Activated CD4-positive, alpha-beta T cell treated with anti-CD3 and anti-CD28 coated beads for 4 hours (primary cell): ENCODE data around the gene TBCCD1.
A peak's percentile ranks its signal among the peaks of the same experiment; 100 is the strongest.

Experiments used
- DNase-seq, 2 donors: peaks; one replicate each; pipeline ENCODE4 v3.0.0-alpha.2; 2020

The TBCCD1 gene, protein sequence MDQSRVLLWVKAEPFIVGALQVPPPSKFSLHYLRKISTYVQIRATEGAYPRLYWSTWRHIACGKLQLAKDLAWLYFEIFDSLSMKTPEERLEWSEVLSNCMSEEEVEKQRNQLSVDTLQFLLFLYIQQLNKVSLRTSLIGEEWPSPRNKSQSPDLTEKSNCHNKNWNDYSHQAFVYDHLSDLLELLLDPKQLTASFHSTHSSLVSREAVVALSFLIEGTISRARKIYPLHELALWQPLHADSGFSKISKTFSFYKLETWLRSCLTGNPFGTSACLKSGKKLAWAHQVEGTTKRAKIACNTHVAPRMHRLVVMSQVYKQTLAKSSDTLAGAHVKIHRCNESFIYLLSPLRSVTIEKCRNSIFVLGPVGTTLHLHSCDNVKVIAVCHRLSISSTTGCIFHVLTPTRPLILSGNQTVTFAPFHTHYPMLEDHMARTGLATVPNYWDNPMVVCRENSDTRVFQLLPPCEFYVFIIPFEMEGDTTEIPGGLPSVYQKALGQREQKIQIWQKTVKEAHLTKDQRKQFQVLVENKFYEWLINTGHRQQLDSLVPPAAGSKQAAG

GRCh38 chr3:186567072-186567921 lies at the start of gene TBCCD1:
Gene TBCCD1 (minus strand): TSS chr3:186567339. CDS start chr3:186564329, 3,010 bp downstream.
- peak; percentile 90 to 95 for DNase-seq

- DNase-seq = no peak
These were observed 49.1 kb upstream of the TBCCD1 start for GRCh38 chr3:186616299-186616617.

- peak; percentile 58 to 75 for DNase-seq
These were observed 47.7 kb upstream of the TBCCD1 start for GRCh38 chr3:186614597-186615483.

DNA sequence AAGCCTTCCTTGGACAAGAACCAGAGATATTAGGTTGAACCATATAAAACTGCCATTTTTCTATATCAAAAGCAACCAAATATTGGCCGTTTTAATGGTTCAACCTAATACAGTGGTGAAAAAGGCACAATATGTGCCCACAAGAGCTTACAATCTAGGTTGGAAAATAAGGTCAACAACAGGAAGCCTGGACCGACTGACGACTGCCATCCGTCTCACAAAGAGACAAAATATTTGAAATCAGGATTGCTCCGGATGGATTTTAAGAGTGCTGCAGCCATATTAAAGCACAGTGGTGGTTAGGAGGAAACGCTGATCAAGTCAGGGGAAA lies 47.1 kb upstream of the TBCCD1 start:
- DNase-seq = no peak

DNA sequence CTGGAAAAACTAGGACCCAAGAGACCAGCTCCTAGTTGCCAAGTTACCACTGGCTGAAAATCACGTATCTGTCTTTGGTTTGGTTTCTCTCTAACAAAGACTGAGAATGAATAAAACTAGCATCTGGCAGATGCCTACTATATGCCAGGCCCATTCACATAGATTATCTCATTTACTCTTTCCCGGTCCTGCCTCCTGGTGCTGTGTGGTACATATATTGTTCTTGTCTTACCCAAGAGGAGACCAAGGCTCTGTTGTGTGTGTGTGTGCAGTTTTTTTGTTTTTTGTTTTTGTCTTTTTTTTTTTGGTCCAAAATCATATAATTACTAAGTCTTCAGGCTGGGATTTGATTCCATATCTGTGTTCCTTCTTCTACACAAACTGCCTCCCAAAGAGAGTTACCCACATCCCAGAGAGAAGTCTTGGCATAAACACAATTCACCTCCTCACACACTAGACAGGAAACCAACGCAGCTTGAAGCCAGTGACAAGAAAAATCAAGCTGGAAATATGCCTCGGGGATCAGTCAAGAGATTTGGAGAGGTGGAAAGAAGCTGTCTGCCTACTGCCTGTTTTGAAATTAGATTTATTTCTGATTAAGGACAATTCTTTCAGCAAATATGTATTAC lies 46.6 kb upstream of the TBCCD1 start:
- no peak for DNase-seq

- DNase-seq = no peak
These were observed 45.8 kb upstream of the TBCCD1 start, which contains the start of gene AHSG for GRCh38 chr3:186612721-186613636. Gene AHSG (plus strand): TSS chr3:186613060. CDS start chr3:186613142, 82 bp downstream.

- DNase-seq = no peak
These were observed 44.9 kb upstream of the TBCCD1 start for GRCh38 chr3:186612065-186612464.

DNA sequence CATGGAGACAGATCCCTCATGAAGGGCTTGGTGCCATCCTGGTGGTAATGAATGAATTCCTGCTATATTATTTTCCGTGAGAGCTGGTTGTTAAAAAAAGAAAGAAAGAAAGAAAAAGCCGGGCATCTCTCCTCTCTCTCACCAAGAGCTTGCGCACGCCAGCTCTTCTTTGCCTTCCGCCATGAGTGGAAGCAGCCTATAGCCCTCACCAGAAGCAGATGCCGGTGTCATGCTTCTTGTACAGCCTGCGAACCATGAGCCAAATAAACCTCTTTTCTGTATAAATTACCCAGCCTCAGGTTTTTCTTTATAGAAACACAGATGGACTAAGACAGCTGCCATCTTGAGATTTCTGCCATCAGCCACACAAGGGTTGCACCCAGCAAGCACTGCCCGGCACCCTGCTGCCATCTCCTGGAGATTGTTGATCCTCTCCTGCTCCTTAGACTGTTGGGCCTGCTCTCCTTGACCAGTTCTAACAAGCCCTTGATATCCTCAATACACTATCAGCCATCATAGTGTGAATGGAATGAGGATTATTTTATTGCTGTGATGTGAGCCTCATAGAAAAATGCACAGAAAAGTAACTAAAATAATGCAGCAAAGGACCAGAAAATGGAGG lies 42.2 kb upstream of the TBCCD1 start:
- no peak for DNase-seq

DNA sequence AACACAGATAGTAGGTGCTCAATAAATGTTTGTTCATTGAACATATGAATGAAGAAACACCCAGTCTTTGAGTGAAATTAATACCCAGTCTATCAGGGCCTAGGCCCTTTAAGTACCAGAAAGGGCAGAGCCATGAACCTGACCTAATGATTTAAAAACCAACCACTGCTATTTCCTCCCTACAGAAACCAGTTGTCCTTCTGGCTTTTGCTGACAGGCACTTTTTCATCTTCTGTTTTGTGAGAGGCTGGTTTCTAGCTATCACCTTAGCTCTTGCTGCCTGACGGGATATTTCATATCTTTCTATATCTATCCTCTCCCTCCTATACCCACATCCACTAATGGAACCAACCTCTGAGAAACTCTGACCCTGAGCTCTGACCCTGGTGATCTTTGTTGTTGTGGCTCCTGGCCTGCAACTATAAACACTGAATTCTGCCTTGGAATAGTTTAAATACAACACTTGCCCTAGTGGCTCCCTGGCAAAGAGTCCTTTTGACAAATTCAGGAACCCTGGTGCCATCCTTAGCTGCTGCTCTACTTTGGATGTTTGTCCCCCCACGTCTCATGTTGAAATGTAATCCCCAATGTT lies 41.6 kb upstream of the TBCCD1 start:
- DNase-seq = no peak

GRCh38 chr3:186605561-186606545 lies 38.7 kb upstream of the TBCCD1 start:
- no peak for DNase-seq

DNA sequence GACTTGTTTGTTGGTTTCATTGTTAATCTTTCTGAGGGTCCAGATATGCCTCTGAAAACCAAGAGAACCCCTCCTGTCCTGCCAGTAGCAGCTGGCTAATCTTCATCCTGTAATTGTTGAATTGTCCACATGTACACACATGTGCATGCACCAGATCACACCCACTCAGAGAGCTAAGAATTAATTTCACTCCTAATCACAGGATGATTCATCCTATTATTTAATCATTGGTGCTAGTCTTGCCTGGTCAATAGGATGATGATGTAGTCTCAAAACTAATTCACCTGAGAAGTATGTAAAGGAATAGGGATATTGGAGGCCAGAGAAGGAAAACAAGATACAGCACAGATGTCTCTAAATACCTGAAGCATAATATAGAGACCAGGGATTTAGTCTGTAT lies 37.9 kb upstream of the TBCCD1 start:
- no peak for DNase-seq

- no peak for DNase-seq
These were observed 36.0 kb upstream of the TBCCD1 start for GRCh38 chr3:186603159-186603558.

- no peak for DNase-seq
These were observed 33.8 kb upstream of the TBCCD1 start for GRCh38 chr3:186600896-186601295.

GRCh38 chr3:186599785-186600166 lies 32.6 kb upstream of the TBCCD1 start:
- DNase-seq = no peak

- no peak for DNase-seq
These were observed 32.1 kb upstream of the TBCCD1 start for GRCh38 chr3:186599142-186599784.

DNA sequence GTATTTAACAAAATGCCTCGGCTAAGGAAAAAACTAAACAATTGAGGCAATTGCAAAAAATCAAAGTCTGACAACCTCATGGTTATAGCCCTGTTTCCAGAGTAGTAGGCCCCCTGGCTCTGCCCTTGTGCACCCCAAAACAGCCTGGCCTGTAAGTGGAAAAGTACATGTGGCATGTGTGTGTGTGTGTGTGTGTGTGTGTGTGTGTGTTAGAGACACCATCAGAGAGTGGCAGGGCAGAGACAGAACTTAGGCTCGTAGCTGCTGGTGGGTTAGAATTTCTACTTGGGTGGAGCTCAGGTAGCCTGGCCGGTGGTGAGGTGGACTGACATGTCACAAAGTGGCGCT lies 31.6 kb upstream of the TBCCD1 start:
- no peak for DNase-seq

DNA sequence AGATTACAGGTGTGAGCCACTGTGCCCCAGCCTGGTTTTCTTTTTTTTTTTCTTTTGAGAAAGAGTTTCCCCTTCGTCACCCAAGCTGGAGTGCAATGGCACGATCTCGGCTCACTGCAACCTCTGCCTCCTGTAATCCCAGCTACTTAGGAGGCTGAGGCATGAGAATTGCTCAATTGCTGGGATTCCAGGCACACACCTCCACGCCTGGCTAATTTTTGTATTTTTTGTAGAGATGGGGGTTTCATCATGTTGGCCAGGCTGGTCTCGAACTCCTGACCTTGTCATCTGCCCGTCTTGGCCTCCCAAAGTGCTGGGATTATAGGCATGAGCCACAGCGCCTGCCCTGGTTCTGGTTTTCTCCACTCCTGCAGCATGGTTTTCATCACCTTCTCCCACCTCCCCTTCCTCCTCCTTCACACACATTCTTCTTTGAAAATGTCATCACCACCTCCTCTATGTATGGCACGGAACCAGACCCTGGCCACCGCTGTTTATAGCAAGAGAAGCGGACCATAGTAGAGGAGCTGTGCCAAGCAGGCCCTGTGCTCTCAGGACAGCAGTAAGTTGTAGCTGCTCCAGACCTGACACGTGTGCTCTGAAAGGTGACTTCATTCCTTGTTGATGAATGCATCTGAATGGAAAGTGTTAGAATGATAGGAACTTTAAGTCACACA lies 31.1 kb upstream of the TBCCD1 start:
- no peak for DNase-seq
